Activated effector memory CD4-positive, alpha-beta T cell treated with anti-CD3 and anti-CD28 coated beads, Interleukin-2, amount 50 U/mL, for 16 hours (primary cell): Measurements from ENCODE around the gene DDRGK1.
A peak's percentile ranks its signal among the peaks of the same experiment; 100 is the strongest.
"Not testable (repeated sequence)": the region's sequence is repeated elsewhere in the genome, so short reads cannot be mapped to it uniquely, and the experiment has no call there.

Experiments
- DNase-seq: peaks from one replicate; pipeline ENCODE4 v3.0.0-alpha.2; 2020

DDRGK1 gene

DNA sequence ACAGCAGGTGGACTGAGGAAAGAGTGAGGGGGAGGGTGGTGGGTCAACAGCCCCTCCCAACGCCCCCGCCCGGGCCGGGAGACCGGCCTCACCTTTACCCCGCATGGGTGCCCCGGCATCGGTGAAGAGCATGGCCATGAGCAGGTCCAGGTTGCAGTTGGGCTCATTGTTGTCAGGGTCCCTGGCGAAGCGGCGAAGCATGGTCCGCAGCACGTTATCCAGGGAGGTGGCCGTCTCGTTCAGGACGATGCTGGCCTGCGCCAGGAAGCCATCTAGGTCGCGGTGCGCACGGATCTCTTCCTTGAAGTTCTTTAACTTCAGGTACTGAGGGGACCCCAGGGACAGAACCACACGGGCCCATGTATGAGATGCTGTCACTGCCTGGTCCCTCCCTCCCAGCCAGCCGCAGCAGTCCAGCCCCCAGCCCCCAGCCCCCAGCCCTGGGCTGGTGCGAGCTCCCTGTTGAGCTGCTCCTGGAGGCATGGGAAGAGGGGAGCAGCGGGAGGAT, 29.6 kb upstream of the DDRGK1 start:
- no peak for DNase-seq

DNA sequence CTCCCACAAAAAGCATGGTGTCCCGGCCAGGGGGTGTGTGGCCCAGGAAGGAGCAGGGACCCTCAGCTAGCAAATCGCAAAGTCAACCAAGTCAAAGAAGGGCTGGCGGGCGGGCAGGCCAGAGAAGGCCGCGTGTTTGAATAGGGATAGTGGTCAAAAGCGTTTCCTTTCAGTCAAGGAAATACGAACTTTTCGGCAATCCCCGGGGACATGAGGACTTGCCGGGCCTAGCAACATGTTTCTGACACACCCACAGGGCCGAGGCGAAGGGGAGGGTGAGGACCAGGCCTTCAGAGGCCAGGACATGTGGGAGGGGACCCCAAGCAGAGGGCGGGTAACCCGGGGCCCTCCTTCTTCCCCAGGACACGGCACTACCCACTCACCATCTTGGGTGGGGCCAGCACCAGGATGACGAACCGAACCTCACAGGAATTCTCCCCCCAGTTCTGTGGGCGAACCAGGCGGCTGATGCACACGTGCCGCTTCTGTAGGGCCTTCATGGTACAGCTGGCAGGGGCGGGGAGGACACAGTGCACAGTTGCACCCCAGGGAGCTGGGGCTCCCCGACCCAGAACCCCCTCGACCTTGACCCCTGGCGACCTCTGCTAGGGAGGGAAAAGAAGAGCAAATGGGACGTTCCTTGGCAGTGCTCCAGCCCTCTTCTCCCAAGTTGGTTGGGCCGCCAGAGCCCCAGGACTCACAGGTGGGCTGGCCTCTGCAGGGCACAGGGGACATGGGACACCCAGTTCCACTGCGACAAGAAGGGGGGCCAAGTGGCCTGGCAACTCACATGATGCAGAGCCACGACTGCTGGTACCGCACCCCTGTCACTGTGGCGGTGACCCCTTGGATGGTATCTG, 28.9 kb upstream of the DDRGK1 start:
- DNase-seq = no peak

DNA sequence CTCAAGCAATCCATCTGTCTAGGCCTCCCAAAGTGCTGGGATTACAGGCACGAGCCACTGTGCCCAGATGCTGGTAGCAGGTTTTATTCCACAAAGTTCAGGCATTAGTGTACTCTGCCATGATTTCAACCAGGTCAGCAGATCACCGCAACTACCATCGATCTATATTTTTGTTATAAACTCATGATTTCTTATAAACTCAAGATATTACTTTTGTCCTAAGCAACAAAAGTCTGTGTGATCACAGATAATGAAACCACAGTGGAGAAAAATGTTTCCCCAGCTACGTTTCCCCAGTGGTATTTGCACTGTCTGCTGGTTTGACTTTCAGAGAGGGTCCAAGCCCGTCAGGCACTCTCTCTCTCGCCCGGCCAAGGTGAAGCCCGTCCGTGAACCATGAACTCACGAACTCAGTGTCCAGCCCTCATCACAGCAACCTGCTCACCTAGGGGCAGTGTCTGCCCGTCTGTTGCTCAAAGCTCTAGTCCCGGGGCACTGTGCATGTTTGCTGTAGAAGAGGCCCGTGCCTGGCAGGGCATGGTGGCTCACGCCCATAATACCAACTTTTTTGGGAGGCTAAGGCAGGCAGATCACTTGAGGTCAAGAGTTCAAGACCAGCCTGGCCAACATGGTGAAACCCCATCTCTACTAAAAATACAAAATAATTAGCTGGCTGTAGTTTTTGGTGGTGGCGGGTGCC, 27.6 kb upstream of the DDRGK1 start:
- DNase-seq = no peak

DNA sequence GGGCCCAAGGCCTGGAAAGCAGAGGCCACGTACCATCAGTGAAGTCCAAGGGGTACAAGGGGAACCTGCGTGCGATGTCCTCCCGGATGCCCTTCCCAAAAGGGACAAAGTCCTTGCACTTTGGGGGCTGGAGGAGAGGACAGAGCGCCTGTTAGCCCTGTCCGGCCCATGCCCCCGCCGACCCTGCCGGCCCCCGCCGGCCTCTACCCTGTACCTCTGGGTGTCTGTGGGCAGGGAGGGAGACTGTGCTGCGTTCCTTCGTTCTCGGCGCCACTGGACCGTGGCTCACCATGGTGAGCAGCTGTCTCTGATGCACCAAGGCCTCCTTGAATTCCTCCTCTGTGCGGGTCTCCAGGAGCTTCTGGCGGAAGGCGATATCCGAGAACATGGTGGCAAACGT, 26.6 kb upstream of the DDRGK1 start:
- no peak for DNase-seq

DNA sequence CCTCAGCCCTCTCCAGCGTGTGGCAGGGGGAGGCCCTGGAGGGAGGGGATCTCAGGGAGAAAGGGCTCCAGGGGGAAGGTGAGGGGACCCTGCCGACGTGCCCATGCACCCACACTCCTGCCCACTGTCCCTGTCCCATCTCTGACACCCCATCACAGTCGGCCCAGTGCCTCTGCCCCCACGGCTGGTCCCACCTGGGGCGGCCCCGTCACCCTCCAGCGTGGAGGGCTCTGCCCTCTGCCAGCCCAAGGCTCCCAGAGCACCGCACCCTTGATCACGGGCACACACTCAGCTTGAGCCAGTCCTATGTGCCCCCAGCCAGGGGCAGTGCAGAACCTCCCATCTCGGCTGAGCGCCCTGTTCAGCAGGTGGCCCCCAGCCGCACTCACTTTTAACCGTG, 25.3 kb upstream of the DDRGK1 start:
- DNase-seq = no peak

DNA sequence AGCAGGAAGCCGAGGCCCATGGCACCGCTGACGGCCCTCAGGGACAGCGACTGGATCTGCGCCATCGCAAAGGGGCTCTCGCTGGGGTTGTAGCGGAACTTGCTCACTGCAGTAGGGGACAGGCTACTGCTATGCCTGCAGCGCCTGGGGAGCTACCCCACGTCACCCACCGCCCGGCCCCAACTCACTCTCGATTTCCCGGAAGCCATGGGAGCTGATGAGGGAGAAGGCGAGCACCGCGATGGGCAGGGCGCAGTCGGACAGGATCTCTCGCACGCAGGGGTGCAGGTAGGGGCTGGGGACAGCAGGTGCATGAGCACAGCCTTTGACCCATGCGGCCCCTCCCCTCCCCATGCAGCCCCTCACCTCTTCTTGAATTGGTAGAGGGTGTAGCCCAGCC, 24.7 kb upstream of the DDRGK1 start:
- no peak for DNase-seq

DNA sequence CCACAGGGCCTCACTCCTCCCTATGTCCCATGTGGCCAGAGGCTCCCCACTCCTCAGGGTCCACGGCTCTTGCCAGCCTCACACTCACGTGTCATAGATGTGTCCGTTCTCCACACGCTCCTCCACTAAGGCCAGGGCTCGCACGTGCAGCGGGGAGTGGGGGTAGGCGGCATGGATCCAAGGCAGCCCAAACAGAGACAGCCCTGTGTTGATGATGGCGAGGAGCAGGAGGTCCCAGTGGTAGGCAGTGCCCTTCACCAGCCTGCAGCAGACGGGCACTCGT, 24.2 kb upstream of the DDRGK1 start:
- DNase-seq = no peak

DNA sequence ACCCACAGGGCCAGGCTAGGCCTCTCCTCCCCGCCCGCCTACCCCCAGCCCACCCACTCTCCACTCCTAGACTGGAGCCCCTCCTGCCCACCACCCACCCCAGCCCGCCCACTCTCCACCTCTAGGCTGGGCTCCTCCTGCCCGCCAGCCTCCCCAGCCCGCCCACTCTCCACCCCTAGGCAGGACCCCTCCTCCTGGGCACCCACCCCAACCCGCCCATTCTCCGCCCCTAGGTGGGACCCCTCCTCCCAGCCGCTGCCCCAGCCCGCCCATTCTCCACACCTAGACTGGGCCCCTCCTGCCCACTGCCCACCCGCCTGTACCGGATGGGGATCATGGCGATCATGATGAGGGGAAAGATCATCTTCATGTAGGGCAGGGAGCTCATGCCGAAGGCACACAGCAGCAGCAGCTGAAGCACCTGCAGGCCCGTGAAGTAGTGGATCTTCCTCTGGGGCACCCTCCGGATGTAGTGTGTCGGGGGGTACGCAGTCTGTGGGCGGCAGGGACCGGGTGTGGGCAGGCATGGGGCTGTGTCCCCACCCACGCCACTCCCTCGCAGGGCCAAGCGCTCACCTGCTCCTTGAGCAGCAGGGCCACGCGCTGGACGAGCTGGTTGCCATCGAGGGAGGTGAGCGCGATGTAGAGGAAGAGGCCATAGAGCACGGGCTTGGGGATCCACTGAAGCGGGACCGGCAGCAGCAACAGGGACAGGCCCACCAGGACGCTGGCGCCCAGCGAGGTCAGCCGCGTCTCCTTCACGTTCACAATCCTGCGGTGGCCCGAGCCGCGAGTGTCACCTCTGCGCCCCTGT, 23.7 kb upstream of the DDRGK1 start:
- no peak for DNase-seq

DNA sequence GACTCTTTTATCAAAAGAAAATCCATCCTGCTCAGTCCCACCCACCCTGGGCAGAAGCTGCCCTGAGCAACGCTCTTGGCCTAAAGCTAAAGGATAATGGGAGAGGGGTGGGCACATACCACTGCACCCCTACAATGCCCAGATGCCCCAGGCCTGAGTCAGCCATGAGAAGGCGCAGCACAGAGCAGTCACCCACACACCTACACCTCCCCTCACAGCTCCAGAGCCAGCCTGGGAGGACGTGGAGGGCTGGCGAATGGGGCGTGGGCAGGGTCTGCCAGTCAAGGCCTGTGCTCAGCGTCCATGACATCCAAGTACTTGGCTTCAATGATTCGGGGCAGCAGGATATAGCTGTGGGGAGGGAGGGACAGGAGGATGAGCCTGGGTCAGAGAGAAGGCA, 23.0 kb upstream of the DDRGK1 start:
- DNase-seq = no peak

DNA sequence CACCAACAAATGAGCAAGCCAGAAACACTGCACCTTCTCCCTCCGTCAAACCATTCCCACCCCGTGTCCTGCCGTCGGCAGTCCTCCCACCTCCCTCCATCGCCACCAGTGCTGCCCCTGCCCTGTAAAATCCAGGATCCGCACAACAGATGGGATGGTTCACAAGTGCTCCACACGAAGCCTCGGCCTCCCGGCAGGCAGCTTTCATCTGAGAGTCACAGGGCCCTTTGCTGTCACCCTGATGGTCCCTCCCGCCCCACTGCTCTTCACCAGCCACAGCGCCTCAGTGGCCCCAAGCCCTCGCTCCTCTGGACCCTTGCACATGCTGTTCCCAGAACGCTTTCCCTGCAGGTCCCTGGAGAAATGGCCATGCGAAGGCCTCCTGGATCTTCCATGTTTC, 22.4 kb upstream of the DDRGK1 start:
- no peak for DNase-seq

DNA sequence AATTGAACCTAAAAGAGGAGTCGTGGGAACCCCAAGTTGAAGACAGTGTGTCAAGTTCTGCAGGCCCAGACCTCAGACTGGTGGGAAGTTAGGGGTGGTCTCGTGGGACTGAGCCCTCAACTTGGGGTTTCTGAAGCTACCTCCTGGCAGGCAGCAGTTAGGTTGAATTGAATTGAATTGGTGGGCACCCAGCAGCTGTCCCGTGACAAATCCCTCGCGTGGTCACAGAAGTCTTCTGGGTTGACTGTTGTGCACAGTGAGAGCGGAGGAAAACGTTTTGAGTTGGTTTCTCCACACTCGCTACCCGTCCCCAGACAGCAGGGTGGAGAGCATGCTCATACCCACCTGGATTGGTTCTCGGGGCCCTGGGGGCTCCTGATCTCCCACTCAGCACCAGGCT, 21.6 kb upstream of the DDRGK1 start:
- no peak for DNase-seq

DNA sequence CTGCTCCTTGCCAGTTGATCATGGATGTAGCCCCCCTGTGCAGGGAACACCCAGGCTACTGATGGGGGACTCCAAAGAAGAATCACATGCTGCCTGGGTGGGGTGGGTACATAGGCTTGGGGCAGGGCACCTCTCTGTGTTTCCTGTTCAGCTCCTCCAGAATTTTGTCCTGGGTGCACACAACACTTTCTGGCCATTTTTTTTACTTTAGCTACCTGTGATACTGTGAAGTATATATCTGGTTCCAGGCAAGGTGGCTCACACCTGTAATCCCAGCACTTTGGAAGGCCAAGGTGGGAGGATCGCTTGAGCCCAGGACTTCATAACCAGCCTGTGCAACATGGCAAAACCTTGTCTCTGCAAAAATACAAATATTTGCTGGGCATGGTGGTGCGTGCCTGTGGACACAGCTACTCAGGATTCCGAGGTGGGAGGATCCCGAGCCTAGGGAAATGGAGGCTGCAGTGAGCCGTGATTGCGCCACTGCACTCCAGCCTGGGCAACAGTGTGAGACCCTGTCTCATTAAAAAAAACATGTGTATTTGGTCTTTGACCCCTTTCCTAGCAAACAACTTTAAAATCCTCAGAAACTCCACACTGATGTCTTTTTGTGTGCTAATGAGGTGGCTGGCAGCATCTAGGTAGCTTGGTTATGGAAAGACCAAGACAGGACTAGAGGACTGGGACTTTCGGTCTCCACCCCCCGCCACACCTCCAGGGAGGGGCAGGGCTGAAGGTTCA, 20.4 kb upstream of the DDRGK1 start:
- DNase-seq = no peak

DNA sequence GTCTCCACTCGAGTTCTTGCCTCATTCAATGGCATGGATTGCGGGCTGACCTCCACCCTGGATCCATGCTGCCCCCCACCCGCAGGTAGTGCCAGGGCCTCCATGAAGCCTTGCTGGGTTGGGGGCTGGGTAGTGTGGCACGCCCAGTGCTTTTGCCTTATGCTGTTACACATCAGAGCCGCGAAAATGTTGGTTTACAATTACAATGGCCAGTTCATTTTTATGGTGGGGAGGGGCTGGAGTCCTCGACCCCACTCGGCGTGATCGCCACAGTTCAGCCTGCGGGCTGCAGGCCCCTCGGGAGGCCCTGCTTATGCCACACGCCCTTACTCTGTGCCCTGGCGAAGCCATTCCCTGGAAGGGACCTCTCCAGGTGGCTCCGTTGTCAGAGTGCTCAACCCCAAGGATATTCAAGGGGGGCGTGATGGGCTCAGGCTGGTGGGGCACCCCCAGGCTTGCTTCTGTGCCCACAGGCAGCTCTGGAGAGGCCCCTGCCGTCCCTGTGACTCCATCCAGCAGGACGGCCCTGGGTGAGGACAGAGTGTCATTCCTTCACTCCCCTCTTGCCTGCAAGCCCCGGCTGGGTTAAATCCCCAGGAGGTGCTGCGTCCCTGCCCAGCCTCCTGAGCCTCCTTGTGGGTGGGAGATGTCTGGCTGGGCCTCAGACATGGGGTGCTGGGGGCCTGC, 19.7 kb upstream of the DDRGK1 start:
- DNase-seq = no peak

DNA sequence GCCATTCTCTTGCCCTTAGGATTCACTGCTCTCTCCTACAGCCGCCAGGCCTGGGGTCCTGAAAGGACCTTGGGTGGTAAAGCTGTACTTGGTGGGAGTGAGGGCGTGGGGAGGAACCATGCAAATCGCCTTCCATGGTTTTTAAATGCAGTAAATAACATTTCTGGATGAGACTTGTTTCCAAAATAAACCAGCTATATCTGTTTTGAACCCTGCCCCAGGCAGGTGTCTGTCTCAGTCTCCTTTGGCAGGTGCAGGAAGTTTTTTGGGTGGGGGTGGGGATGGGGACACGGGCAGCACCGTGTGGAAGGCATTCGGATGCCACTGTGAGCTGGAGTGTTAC, 19.1 kb upstream of the DDRGK1 start:
- DNase-seq = no peak

DNA sequence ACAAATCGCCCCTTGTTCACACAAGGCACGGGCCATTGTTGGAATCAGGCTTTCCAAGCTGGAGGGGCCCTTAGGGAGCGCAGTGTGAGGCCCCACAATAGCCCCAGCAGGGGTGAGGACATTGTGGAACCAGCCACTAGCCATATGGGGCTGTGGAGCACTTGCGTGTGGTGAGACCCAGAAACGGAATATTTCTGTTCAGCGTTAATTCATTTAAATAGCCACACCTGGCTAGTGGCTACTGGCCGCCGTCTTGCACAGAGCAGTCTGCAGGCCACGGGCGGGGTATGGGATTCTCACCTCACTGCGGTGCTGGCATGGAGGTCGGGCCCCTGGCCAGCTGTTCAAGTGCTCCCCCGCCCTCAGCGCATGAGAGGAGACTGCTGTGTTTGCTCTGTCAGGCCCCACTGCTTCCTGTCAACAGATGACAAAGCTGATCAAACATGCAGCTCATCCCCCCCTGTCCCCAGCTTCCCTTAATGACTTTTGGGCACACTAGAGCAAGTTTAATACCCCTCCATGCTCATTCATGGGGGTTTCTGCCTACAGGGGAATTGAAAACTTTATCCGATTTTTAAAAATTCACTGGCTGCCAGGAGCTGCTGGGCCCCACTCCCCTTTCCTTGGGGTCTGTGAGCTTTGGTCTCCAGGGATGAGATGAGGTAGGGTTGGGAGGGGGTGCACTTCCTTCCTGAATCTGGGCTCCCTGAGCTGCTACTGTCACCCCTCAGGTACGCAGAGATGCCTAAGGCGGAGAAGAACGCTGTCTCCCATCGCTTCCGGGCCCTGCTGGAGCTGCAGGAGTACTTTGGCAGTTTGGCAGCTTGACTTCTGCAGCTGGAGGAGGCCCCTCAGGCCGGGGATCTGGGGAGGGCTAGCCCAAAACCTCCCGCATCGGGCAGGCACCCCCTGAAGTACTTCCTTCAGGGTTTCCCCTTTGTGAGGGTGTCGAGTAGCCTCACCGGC, 18.4 kb upstream of the DDRGK1 start:
- DNase-seq = no peak

DNA sequence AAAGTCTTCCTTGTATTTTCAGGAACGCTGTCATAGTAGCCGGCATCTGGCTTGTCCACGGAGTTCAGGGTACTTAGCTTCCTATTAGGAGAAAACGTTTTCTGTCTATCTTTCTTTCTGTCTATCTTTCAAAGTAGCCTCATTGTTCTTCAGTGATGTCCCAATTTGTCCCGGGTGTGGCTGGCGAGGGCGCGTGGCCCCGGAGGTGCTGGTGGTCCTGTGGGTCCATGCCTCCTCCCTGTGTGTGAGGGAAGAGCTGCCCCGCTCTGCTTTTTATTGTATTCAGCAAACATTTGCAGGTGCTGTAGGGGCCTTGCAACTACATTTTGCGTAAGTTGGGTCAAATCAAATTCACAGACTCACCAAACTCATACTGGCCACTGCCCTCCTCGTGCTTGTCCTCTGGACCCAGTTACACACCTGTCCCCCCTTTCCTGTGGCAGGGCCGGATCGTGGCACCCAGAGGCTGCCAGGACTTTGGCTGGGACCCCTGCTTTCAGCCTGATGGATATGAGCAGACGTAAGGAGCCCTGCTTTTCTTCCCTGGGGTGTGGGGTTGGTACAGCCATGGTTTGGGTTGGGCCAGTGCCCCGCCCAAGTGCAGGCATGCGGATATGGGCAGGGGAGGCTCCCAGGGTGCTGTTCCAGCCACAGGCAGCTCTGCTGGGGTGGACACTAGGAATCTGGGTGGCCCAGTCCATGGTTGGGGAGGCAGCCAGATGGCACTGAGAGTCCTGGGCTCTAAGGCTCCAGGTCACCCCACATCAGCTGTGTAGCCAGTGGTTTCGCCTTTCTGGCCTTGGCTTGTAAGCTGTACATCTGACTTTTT, 17.1 kb upstream of the DDRGK1 start:
- no peak for DNase-seq

DNA sequence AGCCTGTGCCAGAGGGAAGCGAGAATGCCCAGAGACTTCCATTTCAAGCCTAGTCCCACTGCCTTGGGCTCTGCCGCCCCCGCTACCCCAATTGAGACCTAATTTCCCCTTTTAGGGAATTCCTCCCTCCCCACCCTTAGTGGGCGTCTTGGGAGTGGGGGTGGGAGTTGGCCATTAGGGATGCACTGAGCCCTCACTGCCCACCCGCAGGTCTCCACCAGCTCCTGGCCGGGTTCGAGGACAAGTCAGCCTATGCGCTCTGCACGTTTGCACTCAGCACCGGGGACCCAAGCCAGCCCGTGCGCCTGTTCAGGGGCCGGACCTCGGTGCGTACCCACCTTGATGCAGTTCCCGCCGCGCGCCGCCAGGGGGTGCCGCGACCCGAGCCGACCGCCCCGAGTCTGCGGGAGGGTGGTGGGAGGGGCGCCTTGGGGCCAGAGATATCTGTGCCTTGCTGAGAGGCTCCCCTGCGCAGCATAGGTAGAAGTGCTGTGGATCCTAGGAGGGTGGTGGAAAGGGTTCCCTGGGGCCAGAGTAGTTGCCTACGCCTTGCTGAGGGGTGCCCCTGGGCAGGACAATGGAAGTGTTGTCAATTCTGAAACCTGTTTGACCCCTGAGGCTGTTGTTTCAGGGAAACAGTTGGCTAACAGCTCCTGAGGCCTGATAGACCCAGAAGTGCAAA, 14.0 kb upstream of the DDRGK1 start:
- peak; percentile 90 for DNase-seq

DNA sequence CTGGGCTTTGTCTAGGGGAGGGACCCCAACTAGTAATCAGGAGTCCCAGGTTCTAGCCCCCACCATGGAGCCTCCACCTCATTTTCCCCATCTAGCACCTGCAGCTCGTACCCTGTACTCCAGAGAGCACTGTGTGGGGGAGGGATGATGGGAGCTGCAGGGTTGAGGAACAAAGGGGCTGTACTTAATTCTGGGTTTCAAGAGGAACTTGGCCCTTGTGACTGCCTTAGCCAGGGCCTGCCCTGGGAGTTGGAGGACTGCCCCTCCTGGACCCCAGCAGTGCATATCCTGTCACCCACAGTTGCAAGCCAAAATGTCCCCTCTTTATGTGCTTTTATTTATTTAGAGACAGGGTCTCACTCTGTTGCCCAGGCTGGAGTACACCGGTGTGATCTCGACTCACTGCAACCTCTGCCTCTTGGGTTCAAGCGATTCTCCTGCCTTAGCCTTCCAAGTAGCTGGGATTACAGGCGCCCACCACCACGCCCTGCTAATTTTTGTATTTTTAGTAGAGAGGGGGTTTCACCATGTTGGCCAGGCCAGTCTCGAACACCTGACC, 11.0 kb upstream of the DDRGK1 start:
- DNase-seq = not testable (repeated sequence)

DNA sequence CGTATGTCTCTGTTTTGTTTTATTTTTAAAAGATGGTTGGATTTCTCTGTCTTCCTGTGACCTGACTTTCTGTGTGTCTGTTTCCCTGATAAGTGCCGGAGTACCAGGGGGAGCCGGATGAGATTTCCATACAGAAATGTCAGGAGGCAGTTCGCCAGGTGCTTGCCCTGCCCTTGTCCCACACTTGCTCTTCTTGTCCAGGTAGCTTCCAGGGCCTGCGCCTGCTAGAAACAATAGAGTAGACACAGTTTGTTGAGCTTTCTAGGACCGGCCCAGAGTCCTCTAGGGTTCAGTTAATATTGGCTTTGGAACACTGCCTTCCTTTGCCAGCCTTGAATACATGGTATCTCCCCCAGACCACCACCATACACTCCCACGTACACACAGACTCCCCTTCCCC, 8.7 kb upstream of the DDRGK1 start:
- no peak for DNase-seq
